Brain microvascular endothelial cell (primary cell): ENCODE data around the gene TCF12.

Source experiments
- DNase-seq: peaks from one replicate; pipeline ENCODE4 v3.0.0-alpha.2; 2020
- H3K27ac ChIP-seq: fragments of 250-450 bp; sonication (Bioruptor Pico); 2 replicates; pipeline ENCODE4 v1.5.1; 2020; ENCODE audit warnings: mild to moderate bottlenecking, moderate library complexity
- H3K27me3 ChIP-seq: fragments of 250-450 bp; sonication (Bioruptor Pico); replicated peaks from 2 replicates; pipeline ENCODE4 v1.5.1; 2020; ENCODE audit warnings: mild to moderate bottlenecking
- H3K36me3 ChIP-seq: fragments of 250-450 bp; sonication (Bioruptor Pico); replicated peaks from 2 replicates; pipeline ENCODE4 v1.5.1; 2020; ENCODE audit warnings: mild to moderate bottlenecking
- H3K4me3 ChIP-seq: 2 replicates; pipeline ENCODE4 v1.5.1; 2011; ENCODE audit warnings: low read depth, mild to moderate bottlenecking, control low read depth, low read length, moderate library complexity
- CTCF ChIP-seq: IDR thresholded peaks from 2 replicates; pipeline ENCODE4 v1.5.1; 2011; ENCODE audit warnings: low read depth, mild to moderate bottlenecking, moderate library complexity, low read length, control low read depth, inconsistent platforms; ENCODE audit errors: missing control alignments
- in situ Hi-C: cut with HindIII; loops from 2 replicates; pipeline ENCODE4 v1.10.0; 2017; ENCODE audit warnings: low sequenced_read_pairs, low pct_ligation_motif_present

Gene TCF12

GRCh38 chr15:56965231-56966013, 47.0 kb downstream of the TCF12 start:
- TF ChIP-seq CTCF: no peak
- H3K36me3 ChIP-seq: no peaks in the 10 kb centered on the region
- no peak overlapping the region for H3K27ac ChIP-seq
- DNase-seq: no peak
- H3K27me3 ChIP-seq: no peaks in the 10 kb centered on the region
- H3K4me3 ChIP-seq: no peak overlapping the region
- in situ Hi-C loops: no loop called here

- TF ChIP-seq CTCF: no peak
- in situ Hi-C loops: no loop called here
- no peak overlapping the region for H3K27ac ChIP-seq
- H3K27me3 ChIP-seq: no peaks in the 10 kb centered on the region
- no peaks in the 10 kb centered on the region for H3K36me3 ChIP-seq
- no peak overlapping the region for H3K4me3 ChIP-seq
- DNase-seq: no peak
Measured at GRCh38 chr15:56967336-56967735, 48.9 kb downstream of the TCF12 start.

- H3K27me3 ChIP-seq: no peaks in the 10 kb centered on the region
- no peak overlapping the region for H3K27ac ChIP-seq
- TF ChIP-seq CTCF: no peak
- H3K36me3 ChIP-seq: no peaks in the 10 kb centered on the region
- H3K4me3 ChIP-seq: no peak overlapping the region
- in situ Hi-C loops: no loop called here
- DNase-seq: no peak
Measured at GRCh38 chr15:56968256-56968655, 49.8 kb downstream of the TCF12 start.

GRCh38 chr15:56968821-56969220, 50.4 kb downstream of the TCF12 start:
- in situ Hi-C loops: no loop called here
- Histone ChIP-seq H3K27ac (no peak overlapping the region), H3K27me3 (no peaks in the 10 kb centered on the region), H3K4me3 (no peak overlapping the region), H3K36me3 (no peaks in the 10 kb centered on the region)
- no peak for DNase-seq
- TF ChIP-seq CTCF: no peak

- DNase-seq: no peak
- H3K27me3 ChIP-seq: no peaks in the 10 kb centered on the region
- H3K36me3 ChIP-seq: no peaks in the 10 kb centered on the region
- no peak overlapping the region for H3K27ac ChIP-seq
- TF ChIP-seq CTCF: no peak
- no peak overlapping the region for H3K4me3 ChIP-seq
- in situ Hi-C loops: no loop called here
Measured at GRCh38 chr15:56969265-56969895, 50.9 kb downstream of the TCF12 start.
